Activated CD8-positive, alpha-beta memory T cell treated with anti-CD3 and anti-CD28 coated beads for 4 hours (primary cell): ENCODE data around the gene AANAT.

Source experiments
- DNase-seq, 2 donors: peaks; one replicate each; pipeline ENCODE4 v3.0.0-alpha.2; 2020; ENCODE audit warnings: low read depth in 2 of 2

The AANAT gene

DNA sequence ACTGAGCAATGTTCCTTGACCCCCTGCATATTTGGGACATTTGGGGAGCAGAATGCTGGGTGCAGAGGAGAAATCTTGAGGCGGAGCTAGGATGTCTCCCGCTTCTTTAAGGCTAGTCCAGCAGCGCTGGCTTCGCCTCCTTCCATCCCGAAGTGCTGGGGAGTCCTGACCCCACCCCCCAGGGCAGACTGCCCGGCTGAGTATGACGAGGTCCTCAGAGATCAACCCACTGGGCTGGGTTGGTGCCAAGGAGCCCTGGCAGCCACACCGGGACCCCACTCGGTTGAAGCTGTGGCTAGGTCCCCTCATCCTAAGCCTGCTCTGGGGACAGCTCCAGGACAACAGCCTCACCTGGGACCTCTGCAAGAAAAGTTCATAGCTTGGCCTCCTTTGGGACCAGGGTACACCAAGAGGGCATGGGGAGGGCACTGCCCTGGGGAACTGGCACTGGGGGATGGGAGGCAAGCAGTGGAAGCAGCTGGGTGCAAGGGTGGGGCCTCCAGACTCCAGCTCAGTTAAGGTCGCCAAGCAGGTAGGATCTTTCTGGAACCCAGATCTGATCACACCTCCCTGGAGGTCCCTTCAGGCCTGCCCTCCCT lies 22.8 kb downstream of the AANAT start:
- no peak for DNase-seq

DNA sequence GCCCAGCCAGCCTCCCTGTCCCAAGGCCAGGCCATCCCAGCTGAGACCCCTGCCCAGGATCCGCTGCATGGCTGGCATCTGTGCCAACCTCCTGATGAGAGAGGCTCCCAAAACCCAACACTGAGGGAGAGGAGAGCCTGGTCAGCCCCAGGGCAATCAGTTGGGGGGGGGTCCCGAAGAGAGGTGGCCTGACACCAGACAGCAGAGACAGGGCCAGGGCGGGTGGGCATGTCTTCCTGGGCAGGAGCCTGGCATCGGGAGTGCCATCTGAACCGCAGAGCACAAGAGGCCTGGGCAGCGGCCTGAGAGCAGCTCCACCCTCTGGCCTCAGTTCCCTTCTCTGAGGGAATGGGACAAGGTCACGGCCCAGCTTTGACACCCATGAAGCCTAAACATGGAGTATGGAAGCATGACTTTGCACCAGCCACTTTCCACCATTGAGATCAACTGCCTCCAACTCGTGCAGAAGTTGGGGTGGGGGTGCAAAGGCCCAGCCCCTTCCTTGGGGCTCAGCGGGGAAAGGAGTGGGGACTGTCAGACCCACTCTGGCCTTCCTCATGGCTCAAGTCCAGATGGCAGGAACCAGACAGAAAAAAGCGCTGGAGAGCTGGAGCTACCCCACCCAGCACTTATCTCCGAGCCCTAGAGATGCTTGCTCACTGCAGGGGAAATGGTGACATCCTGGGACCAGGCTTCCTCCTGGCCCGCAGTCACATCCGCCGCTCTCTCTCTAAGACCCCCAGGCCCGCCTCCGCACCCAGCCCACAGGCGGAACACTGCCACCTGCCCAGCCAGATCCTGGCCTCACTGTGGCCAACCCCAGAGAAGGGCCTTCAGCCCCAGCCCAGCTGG lies 24.1 kb downstream of the AANAT start:
- DNase-seq, result no peak

DNA sequence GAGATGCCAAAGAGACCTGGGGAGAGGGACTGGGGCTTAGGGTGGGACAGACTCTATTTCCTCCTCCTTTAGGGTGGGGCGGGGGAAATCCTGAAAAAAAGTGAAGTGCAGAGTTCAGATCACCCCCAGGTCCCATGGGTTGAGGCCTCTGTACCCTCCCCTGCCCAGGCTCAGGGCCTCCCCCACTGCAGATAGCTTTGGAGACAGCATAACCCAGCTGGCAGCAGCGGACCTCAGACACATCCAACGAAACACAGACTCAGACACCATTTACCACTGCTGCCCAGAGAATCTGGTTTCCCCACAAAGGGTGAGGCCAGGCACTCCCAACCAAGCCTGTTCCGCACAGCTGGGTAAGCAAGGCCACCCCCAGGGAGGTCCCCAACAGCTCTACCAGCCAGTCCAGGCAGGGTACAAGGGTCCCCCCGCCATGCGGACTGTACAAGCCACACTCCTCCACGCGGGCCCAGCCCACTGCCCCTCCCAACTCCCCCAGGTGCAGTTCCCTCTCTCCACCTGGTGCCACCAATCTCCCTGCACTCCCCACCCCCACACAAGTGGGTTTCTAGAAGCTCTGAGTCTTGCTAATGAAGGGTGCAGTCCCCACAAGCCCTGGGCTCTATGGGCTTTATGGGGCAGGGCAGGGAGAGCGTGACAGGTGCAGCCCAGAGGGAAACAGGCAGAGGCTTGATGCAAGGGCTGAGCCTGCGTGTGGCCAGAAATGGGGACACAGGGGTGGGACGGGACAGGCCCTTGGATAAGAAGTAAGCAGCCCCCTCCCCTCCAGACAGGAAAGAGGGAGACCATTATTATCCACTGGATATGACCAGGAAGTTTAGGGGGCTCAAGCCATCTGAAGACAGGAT lies 25.0 kb downstream of the AANAT start:
- no peak for DNase-seq

DNA sequence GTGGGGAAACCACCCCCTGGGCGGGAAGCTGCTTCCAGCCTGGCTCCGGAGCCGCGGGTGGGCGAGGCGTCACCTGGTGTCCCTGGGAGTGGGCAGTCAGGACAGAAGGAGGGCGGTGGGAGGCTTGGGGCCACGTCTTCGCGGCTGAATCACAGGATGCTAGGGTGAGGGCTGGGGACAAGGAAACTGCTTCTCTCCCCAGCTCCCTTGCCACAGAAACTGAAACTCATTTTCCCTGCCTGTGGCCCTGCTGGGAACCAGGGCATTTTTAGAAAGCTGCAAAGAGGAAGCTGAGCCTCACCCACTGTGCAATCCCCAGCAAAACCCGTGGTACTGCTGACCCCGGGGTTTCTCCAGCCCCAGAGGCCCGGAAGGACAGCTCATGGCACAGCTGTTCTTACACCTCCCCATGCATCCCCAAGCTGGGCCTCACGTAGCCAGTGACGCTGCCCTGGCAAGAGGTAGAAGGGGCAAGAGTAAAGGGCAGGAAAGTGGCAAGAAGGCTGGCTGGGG lies 25.6 kb downstream of the AANAT start:
- no peak for DNase-seq

DNA sequence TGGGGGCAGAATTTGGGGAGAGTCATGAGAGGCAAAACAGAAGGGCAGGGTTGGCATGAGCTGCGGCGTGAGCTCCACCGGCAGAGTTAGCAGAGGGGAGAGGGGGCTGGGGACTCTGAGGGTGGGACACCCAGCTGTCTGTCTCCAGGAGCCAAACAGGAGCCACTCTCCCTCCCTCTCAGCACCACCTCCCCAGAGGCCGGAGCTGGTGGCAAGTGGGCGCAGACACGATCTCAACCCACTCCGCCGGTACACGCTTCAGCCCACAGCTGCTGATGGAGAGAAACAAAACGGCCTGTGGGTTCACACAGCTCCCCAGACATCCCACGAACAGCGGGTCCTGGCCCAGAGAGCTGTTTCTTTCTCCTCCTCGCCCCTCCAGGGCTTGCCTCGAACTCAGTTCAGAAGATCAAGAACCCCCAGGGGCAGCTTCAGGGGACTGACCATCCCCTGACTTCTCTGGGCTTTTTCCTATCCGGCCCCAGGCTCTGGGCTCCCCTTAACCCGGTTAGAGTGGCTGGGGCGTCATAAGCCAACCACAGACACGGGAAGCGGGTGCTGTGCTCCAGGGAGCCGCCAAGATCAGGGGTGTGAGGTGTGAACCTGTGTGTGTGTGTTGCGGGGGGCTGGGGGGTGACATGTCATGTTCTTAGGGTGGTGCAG lies 26.2 kb downstream of the AANAT start:
- no peak for DNase-seq

DNA sequence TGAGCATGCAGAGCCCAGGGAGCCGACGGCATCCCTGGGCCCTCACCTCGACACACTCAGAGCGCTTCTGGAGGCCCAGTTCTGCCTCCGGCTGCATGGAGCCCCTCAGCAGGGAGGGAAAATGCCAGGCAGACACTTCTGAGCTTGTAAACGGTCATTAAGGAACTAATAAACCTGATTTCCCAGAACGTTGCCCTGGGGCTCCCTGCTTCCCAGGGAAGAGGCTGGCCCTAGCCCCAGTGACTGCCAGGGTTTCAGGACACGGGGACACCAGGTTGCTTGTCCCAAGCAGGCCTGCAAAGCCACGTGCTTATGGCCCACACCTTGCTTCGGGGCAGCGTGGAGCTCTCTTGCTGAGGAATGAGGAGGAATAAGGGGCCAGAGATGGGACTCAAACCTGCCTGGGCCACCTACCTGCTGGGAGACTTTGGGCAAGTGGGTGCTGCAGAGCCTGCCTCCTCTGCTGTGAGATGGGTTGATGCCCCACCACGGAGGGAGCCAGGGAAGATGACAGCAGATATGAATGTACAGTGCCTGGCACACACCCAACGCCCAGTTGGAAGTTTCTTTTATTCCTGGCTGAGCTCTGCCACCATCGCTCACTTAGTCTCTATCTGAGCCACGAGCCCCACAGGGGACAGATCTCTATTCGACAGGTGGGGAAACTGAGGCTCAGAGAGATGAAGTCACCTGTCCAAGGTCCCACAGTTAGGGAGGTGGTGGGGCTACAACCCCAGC lies 28.4 kb downstream of the AANAT start:
- DNase-seq, result no peak

DNA sequence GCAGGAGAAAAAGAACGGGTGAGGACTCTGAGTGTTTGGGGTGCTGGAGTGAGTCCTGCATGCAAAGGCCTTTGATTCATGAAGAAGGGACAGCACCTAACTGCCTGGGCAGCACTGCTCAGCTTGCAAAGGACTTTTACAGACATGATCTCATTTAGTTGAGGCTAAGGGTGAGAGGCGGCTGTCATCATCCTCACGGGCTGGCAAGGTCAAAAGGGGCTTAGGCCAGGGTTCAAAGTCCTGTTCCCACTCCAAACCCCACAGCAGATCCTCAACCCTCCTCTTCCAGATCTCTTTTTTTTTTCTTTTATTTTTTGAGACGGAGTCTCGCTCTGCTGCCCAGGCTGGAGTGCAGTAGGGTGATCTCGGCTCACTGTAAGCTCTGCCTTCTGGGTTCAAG lies 29.1 kb downstream of the AANAT start:
- no peak for DNase-seq

DNA sequence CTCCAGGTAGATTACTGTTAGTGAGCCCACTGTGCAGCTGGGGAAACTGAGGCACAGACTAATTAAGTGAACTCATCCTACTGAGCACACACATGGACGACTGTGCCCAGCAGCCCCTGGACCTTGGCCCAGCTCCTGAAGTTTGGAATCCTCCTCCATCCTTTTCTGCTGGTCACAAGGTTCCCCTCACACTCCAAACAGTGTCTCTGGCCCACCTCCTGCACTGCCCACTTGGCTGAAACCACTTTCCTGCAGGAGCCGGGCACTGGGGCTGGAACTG lies 30.2 kb downstream of the AANAT start:
- no peak for DNase-seq

DNA sequence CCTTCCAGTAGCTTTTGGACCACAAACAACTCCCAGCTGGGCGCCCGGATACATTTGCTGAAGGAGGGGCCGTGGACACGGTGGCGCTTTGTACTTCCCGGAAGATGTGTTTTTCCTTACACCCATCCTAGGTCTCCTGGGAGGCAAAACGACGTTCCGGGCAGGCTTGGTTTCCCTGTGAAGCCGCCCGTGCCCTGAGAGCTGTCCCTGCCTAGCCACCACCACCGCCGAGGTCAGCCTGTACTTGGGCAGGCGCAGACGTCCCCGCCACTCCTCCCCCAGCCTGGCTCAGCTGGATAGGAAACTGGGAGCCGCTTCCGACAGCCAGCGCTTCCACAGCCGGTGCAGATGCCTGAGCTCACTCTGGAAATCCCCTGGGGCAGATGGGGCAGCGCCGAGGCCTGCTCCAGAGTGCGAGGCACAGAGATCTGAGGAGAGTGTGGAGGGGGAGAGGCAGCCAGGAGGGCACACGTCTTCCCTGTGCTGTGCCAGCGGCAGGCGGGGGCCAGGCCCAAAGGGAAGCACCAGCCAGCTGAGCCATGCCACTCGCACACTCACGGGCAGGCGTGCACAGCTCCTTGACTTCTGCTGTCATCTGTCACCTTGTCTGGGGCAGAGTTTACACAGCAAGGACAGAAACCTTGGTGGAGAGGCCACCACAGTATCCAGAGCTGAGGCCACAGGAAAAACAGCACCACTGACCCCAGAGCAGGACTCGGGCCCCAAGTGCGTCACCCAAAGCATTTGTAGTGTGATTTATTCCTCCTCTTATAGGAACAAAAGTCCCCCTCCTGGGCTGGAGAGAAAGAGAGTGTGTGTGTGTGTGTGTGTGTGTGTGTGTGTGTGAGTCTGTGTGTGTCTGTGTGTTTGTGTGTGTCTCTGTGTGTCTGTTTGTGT lies 30.8 kb downstream of the AANAT start:
- DNase-seq, result no peak

DNA sequence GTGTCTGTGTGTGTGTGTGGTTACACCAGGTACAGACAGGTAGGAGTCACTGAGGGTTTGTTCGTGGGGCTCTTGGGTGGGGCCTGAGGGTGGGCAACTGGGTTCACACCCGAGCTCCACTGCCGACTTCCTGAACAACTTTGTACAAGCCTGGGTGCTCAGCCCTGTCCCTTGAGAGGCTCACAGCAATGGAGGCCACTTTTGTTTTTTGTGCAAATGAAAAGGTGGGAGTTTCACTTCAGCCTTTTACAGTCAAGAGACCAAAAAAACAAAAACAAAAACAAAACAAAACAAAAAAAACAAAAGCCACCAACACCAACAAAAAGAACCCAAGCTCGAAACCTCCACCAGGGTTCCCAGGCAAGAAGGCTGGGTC lies 31.5 kb downstream of the AANAT start:
- no peak for DNase-seq

DNA sequence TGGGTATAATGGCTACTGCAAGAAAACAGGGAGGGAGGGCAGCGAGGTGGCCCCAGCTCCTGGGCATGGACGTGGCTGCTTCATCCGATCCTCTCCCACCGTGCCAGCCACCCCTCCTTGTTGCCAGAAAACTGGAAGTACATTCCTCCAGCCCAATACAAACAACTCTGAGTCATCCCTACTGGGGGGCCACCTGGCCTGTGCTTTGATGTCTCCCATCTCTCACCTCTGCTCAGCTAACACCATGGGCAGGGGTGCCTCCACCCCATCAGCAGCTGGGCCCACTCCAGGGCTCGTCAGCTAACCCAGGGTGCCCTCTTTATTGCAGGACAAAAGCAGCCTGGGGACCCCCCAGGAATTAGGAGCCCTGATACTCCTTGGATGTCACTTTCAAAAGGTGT lies 31.9 kb downstream of the AANAT start:
- no peak for DNase-seq

DNA sequence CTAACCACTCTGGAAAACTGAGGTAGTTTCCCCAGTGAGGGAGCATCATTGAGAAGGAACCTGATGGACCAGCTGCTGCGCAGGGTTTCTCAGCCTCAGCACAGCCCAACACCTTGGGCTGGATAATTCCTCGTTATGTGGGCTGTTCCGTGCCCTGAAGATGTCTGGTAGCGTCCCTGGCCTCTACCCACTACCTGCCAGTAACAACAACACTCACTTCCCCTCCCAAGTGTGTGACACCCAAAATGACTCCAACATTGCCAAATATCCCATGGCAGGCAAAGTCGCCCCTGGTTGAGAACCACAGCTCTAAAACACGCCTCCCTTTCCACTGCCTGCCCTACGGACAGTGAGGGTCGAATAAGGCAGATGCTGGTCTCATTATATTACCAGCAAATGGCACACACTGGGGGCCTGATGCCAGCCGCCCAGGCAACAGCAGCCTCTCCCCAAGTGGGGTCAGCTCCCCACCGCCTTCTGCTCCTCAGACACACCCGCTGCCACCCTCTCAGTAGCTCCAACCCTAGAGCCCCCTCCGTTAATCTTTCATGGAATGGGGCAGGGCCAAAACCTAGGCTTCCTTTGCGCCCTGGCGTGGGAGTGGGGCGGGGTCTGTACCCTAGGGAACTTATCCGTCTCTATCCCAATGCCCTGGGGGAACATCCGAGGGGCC lies 32.8 kb downstream of the AANAT start:
- no peak for DNase-seq

DNA sequence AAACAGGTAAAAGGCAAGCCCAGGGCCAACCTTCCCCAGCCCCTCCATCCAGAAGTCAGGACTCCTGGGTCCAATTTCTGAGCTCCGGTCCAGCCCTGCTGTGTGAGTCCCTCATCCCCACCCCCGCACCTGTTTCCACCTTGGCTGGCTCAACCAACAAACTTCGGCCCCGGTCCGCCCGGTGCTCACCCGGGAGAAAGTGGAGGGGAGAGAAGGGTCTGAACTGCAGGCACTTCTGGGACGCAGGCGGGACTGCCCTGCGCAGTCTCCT lies 33.3 kb downstream of the AANAT start:
- DNase-seq, result no peak

DNA sequence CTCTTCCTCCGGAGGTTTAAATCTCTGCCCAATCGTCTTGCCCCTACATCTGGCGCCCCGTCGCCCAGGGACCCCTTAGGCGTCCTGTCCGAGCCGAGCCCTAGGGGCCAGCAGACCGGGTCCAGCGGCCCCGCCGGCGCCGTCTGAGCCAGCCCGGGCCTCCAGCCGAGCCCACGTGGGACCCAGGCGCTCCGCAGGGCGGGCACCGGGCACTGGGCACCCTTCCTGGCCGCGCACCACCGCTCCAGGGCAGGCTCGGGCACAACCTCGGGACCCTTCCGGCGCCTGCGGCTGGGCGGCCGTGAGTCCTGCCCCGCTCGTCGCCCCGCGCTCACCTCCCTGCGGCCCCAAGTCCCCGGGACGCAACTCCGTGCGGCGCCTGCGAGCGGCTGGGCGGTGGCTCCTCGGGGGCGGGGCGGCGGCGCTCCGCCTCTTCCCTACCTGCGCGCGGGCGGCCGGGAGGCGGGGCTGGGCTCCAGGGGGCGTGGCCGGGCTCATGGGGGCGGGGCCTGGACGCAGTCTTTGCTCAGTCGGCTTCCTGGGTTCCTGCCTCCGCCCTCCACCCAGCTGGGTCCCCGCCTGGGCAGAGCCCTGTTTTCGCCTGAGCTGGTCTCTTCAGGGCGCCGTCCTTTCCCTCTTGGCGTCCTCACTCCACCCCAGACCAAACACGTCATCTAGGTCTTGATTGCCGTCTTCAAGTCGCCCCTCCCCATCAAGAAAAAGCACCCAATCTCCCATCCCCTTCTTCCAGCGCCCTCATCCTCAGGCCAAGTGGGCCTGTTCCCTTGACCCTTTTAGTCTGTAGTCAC lies 33.8 kb downstream of the AANAT start, which contains the start of gene RHBDF2:
TSS of gene RHBDF2 (minus strand) at position 406 of the 809 bp plus-strand sequence. CDS start 19,899 bp downstream, outside the sequence.
- DNase-seq, result peak; percentile 86 to 93

DNA sequence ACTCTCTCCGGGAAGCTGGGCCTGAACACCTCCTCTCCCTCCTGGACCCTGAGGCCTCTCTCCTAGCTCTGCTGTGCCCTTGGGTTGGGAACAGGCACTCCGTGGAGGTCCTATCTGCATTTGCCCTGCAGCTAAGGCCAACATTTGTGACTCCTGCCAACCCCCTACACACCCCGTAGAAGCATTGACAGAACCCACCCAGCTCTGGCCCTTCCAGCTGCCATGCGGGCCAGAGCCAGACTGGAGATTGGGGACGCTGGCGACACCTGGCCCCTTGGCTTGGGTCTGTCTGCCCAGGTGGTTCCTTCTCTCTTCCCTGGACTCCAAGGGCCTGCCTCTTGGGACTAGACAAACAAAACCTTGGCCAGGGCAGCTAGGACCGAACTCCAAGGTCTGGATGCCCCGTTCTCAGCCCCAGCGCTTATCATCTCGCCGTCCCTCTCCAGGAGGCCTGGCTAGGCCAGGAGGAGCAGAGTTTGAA lies 34.5 kb downstream of the AANAT start:
- DNase-seq, result no peak

DNA sequence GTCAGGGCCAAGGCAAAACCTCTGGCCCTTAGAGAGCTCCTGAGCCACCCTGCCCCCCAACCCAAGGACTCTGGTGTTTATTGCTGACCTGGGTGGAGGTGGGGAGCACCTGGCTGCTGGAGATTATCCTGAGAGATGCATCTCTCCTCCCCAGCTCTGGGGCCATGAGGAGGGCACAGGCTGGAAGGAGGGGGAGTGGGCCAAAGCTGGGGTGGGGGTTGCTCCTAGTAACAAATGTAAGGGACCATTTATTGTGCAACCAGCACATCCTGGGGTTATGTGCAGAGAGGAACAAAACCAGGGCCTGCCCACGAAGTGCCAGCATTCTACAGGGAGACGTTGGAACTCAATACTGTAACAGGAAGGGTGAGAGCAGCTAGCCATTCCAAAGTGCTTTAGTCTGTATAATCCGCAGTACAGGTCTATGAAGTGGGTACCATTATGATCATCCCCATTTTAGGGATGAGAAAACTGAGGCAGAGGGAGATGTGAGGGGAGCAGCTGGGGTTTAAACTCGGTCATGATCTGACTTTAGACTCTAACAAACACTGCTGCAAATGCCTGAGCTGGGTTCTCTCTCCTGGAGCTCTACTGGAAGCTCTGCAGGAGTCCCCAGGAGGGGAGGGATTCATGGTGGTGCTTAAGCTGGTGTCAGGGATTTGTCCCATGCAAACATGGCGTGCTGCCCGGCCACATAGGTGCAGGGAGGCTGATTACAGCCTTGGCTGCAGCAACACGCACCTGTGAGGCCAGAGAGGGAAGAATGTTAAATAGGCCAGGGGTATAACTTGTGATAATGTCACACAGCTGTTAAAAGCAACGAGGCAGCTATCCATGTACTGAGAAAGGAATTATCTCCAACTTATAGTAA lies 35.2 kb downstream of the AANAT start:
- DNase-seq, result no peak

DNA sequence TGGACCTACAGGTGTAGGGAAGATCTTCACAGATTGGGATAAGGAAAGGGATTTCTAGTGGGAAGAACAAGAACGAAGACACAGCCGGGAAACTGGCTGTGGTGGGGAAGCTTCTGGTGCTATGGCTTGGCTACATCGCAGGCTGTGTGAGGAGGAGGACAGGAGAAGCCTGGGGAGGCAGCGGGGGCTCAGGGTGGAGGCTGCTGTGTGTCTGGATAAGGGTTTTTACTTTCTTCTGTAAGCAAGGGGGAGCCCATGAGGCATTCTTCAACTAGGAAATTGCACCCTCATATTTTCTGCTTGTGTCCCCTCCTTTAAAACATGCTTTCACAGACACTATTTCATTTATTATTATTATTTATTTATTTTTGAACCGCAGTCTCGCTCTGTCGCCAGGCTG lies 36.7 kb downstream of the AANAT start:
- DNase-seq, result no peak
